22Rv1 (cell line): ENCODE data around the gene LSM10.

Source experiments
- CTCF ChIP-seq: fragments of 450-650 bp; IDR thresholded peaks from 2 replicates; pipeline ENCODE4 v1.5.1; 2017; ENCODE audit warnings: mild to moderate bottlenecking
- ZFX ChIP-seq: fragments of 450-650 bp; IDR thresholded peaks from 2 replicates; pipeline ENCODE4 v1.6.1; 2017; ENCODE audit warnings: antibody characterized with exemption, borderline replicate concordance

- TF ChIP-seq CTCF, result no peak
- TF ChIP-seq ZFX, result no peak
Observed at GRCh38 chr1:36433102-36433501, 35.4 kb upstream of the LSM10 start.
